ENCODE data around the gene RBM48. TPM values are rescaled to one million over a fixed set of nuclear protein-coding genes. Genes with fewer than 3 reads are reported as not detected.

Gene RBM48
- total and polyA plus RNA-seq, 2 donors from 2014 or later = 7.4 to 14.4 TPM

- Histone ChIP-seq H3K9me3 (ENCODE audit: control insufficient read depth in 2 of 3, insufficient read depth in 1 of 3, low read length in 3 of 3) (no peaks in the 10 kb centered on the region), H3K36me3 (ENCODE audit: control insufficient read depth in 2 of 3, insufficient read depth in 3 of 3, low read length in 3 of 3) (peaks cover 0 to 23% (median 14%) of the 10 kb centered on the region in 3 donors), H3K4me1 (ENCODE audit: control insufficient read depth in 2 of 3, insufficient read depth in 2 of 3, low read depth in 1 of 3, low read length in 3 of 3) (no peaks in the 10 kb centered on the region), H3K27me3 (ENCODE audit: control insufficient read depth, insufficient read depth, low read length) (no peaks in the 10 kb centered on the region), H3K9ac (ENCODE audit: low read length in 3 of 3) (no peak overlapping the region), H3K4me3 (ENCODE audit: low read length in 3 of 3) (no peak overlapping the region), H3K27ac (ENCODE audit: low read depth in 2 of 2, low read length in 2 of 2) (no peak overlapping the region)
- DNase-seq (no peak), FAIRE-seq (no peak)
- intact Hi-C loops (cut with DNase I) = no loop called here
- no peak for TF ChIP-seq CTCF (IDR thresholded peaks at IDR 0.05; ENCODE audit: borderline replicate concordance, extremely low read depth, insufficient read depth)
These were observed 43.2 kb upstream of the RBM48 start for GRCh38 chr7:92485267-92485892.

- no peak overlapping the region for H3K9ac ChIP-seq (ENCODE audit: low read length in 3 of 3)
- no peak for DNase-seq
- no peak for TF ChIP-seq CTCF (IDR thresholded peaks at IDR 0.05; ENCODE audit: borderline replicate concordance, extremely low read depth, insufficient read depth)
- intact Hi-C loops (cut with DNase I) = no loop called here
- H3K27me3 ChIP-seq (ENCODE audit: control insufficient read depth, insufficient read depth, low read length) = no peaks in the 10 kb centered on the region
- H3K4me3 ChIP-seq (ENCODE audit: low read length in 3 of 3) = no peak overlapping the region
- H3K27ac ChIP-seq (ENCODE audit: low read depth in 2 of 2, low read length in 2 of 2) = no peak overlapping the region
- H3K9me3 ChIP-seq (ENCODE audit: control insufficient read depth in 2 of 3, insufficient read depth in 1 of 3, low read length in 3 of 3) = no peaks in the 10 kb centered on the region
- H3K4me1 ChIP-seq (ENCODE audit: control insufficient read depth in 2 of 3, insufficient read depth in 2 of 3, low read depth in 1 of 3, low read length in 3 of 3) = no peaks in the 10 kb centered on the region
- FAIRE-seq = no peak
- H3K36me3 ChIP-seq (ENCODE audit: control insufficient read depth in 2 of 3, insufficient read depth in 3 of 3, low read length in 3 of 3) = peaks cover 0 to 26% (median 14%) of the 10 kb centered on the region in 3 donors
These were observed 42.6 kb upstream of the RBM48 start for GRCh38 chr7:92485974-92486373.

GRCh38 chr7:92487804-92488203 lies 40.8 kb upstream of the RBM48 start:
- no peaks in the 10 kb centered on the region for H3K27me3 ChIP-seq (ENCODE audit: control insufficient read depth, insufficient read depth, low read length)
- no peak for TF ChIP-seq CTCF (IDR thresholded peaks at IDR 0.05; ENCODE audit: borderline replicate concordance, extremely low read depth, insufficient read depth)
- no peaks in the 10 kb centered on the region for H3K4me1 ChIP-seq (ENCODE audit: control insufficient read depth in 2 of 3, insufficient read depth in 2 of 3, low read depth in 1 of 3, low read length in 3 of 3)
- intact Hi-C loops (cut with DNase I) = no loop called here
- no peak overlapping the region for H3K9ac ChIP-seq (ENCODE audit: low read length in 3 of 3)
- H3K9me3 ChIP-seq (ENCODE audit: control insufficient read depth in 2 of 3, insufficient read depth in 1 of 3, low read length in 3 of 3) = no peaks in the 10 kb centered on the region
- FAIRE-seq = no peak
- peaks cover 0 to 37% (median 25%) of the 10 kb centered on the region in 3 donors for H3K36me3 ChIP-seq (ENCODE audit: control insufficient read depth in 2 of 3, insufficient read depth in 3 of 3, low read length in 3 of 3)
- no peak overlapping the region for H3K27ac ChIP-seq (ENCODE audit: low read depth in 2 of 2, low read length in 2 of 2)
- H3K4me3 ChIP-seq (ENCODE audit: low read length in 3 of 3) = no peak overlapping the region
- no peak for DNase-seq

- no peak for TF ChIP-seq CTCF (IDR thresholded peaks at IDR 0.05; ENCODE audit: borderline replicate concordance, extremely low read depth, insufficient read depth)
- no peaks in the 10 kb centered on the region for H3K27me3 ChIP-seq (ENCODE audit: control insufficient read depth, insufficient read depth, low read length)
- FAIRE-seq (no peak), DNase-seq (no peak)
- intact Hi-C loops (cut with DNase I) = no loop called here
- H3K4me1 ChIP-seq (ENCODE audit: control insufficient read depth in 2 of 3, insufficient read depth in 2 of 3, low read depth in 1 of 3, low read length in 3 of 3) = no peaks in the 10 kb centered on the region
- H3K36me3 ChIP-seq (ENCODE audit: control insufficient read depth in 2 of 3, insufficient read depth in 3 of 3, low read length in 3 of 3) = peaks cover 0 to 45% (median 28%) of the 10 kb centered on the region in 3 donors
- H3K27ac ChIP-seq (ENCODE audit: low read depth in 2 of 2, low read length in 2 of 2) = no peak overlapping the region
- H3K4me3 ChIP-seq (ENCODE audit: low read length in 3 of 3) = no peak overlapping the region
- no peak overlapping the region for H3K9ac ChIP-seq (ENCODE audit: low read length in 3 of 3)
- H3K9me3 ChIP-seq (ENCODE audit: control insufficient read depth in 2 of 3, insufficient read depth in 1 of 3, low read length in 3 of 3) = no peaks in the 10 kb centered on the region
These were observed 39.0 kb upstream of the RBM48 start for GRCh38 chr7:92489634-92490033.

Data from kidney (tissue), 14 donors.